H1 (cell line): ENCODE results near the gene DOCK1. TPM values are rescaled to one million over a fixed set of nuclear protein-coding genes. Genes with fewer than 3 reads are reported as not detected.

Experiments used
- CTCF ChIA-PET: fragments of 300-600 bp; sonication (Branson Sonifier 250); formaldehyde crosslinking; loops from one replicate; lab custom pipeline; 2021; ENCODE audit not compliant: partially characterized antibody; lab: Charles Lee
- POLR2A ChIA-PET: fragments of 300-600 bp; sonication (Branson Sonifier 250); formaldehyde crosslinking; loops from one replicate; lab custom pipeline; 2021; ENCODE audit warnings: inconsistent platforms; ENCODE audit not compliant: partially characterized antibody; lab: Charles Lee
- DNase-seq, 2 experiments: peaks; one replicate each; pipeline versions ENCODE4 v3.0.0 to v3.0.0-alpha.2; 2010 to 2022; ENCODE audit warnings: low spot score in 2 of 2, low read depth in 1 of 2, mixed read lengths in 1 of 2
- FAIRE-seq: peaks from 2 replicates; lab custom pipeline; 2011; peaks lifted over from hg19 to GRCh38; lab: Jason Lieb, UNC
- H2AFZ ChIP-seq: 2 replicates; pipeline ENCODE4 v1.8.1; 2012; ENCODE audit warnings: low read length, inconsistent platforms
- H2AK5ac ChIP-seq: 2 replicates; pipeline ENCODE4 v1.6.1; 2013; ENCODE audit warnings: low read depth, low read length
- H2BK120ac ChIP-seq: replicated peaks from 2 replicates; pipeline ENCODE3; 2013; ENCODE audit warnings: low read depth, low read length, inconsistent platforms
- H2BK12ac ChIP-seq: 2 replicates; pipeline ENCODE4 v1.6.1; 2013; ENCODE audit warnings: low read depth, low read length
- H2BK15ac ChIP-seq: 2 replicates; pipeline ENCODE4 v1.6.1; 2013; ENCODE audit warnings: low read length
- H2BK20ac ChIP-seq: 2 replicates; pipeline ENCODE4 v1.6.1; 2013; ENCODE audit warnings: low read length
- H2BK5ac ChIP-seq: 2 replicates; pipeline ENCODE4 v1.6.1; 2013; ENCODE audit warnings: low read depth, low read length
- H3K14ac ChIP-seq: 2 replicates; pipeline ENCODE4 v1.6.1; 2013; ENCODE audit warnings: inconsistent platforms; ENCODE audit not compliant: insufficient read length
- H3K18ac ChIP-seq: 2 replicates; pipeline ENCODE4 v1.6.1; 2013; ENCODE audit warnings: low read length; ENCODE audit errors: extremely low read depth
- H3K23ac ChIP-seq: 2 replicates; pipeline ENCODE4 v1.6.1; 2013; ENCODE audit warnings: inconsistent platforms; ENCODE audit not compliant: insufficient read length
- H3K23me2 ChIP-seq: 2 replicates; pipeline ENCODE4 v1.6.1; 2013; ENCODE audit warnings: low read depth, low read length
- H3K27ac ChIP-seq: 2 replicates; pipeline ENCODE4 v1.6.1; 2011; ENCODE audit warnings: low read depth, low read length, inconsistent platforms
- H3K27me3 ChIP-seq, 4 experiments: replicated peaks in 1 of 4; 1 replicate in 1 of 4; 2 replicates in 3 of 4; pipeline versions ENCODE4 v1.6.1 to v1.8.1; 2011 to 2013; ENCODE audit warnings: low read length in 3 of 4, mild to moderate bottlenecking in 3 of 4, inconsistent platforms in 2 of 4, mixed read lengths in 2 of 4, moderate library complexity in 1 of 4; ENCODE audit not compliant: control insufficient read depth in 3 of 4, insufficient read depth in 3 of 4; ENCODE audit errors: extremely low read depth in 1 of 4
- H3K36me3 ChIP-seq, 4 experiments: 2 replicates each; pipeline versions ENCODE4 v1.6.1 to v1.8.1; 2011 to 2013; ENCODE audit warnings: mild to moderate bottlenecking in 4 of 4, low read length in 3 of 4, moderate library complexity in 2 of 4, control low read depth in 1 of 4, inconsistent platforms in 1 of 4; ENCODE audit not compliant: insufficient read depth in 4 of 4, control insufficient read depth in 2 of 4
- H3K4ac ChIP-seq: replicated peaks from 2 replicates; pipeline ENCODE3; 2013; ENCODE audit warnings: low read length, low read depth, mixed read lengths, inconsistent platforms; ENCODE audit not compliant: insufficient read length
- H3K4me1 ChIP-seq, 4 experiments: replicated peaks in 1 of 4; 1 replicate in 1 of 4; 2 replicates in 3 of 4; pipeline versions ENCODE4 v1.6.1 to v1.8.1; 2011 to 2013; ENCODE audit warnings: low read length in 3 of 4, inconsistent platforms in 2 of 4, mixed read lengths in 1 of 4; ENCODE audit not compliant: insufficient read depth in 4 of 4, control insufficient read depth in 3 of 4
- H3K4me2 ChIP-seq, 2 experiments: 2 replicates each; pipeline versions ENCODE4 v1.6.1 to v1.8.1; 2011 to 2013; ENCODE audit warnings: low read depth in 2 of 2, low read length in 2 of 2, control low read depth in 1 of 2, inconsistent platforms in 1 of 2, mild to moderate bottlenecking in 1 of 2; ENCODE audit not compliant: insufficient read depth in 1 of 2
- H3K4me3 ChIP-seq, 4 experiments: fragments of 200-600, 300-600 bp in 1 of 4; sonication (generic), shearing (Covaris generic), sonication (Bioruptor Twin) in 1 of 4; 2 replicates each; pipeline versions ENCODE4 v1.5.1 to v1.8.1; 2011 to 2016; ENCODE audit warnings: low read length in 4 of 4, low read depth in 3 of 4, control low read depth in 2 of 4, inconsistent platforms in 2 of 4, mild to moderate bottlenecking in 2 of 4, mixed read lengths in 1 of 4, moderate library complexity in 1 of 4; ENCODE audit not compliant: insufficient read depth in 2 of 4; ENCODE audit errors: extremely low read depth in 1 of 4
- H3K56ac ChIP-seq: replicated peaks from 2 replicates; pipeline ENCODE3; 2013; ENCODE audit warnings: low read depth, mild to moderate bottlenecking, mixed read lengths, low read length, inconsistent platforms; ENCODE audit not compliant: insufficient read length
- H3K79me1 ChIP-seq: 2 replicates; pipeline ENCODE4 v1.6.1; 2013; ENCODE audit warnings: low read depth, low read length, control low read depth
- H3K79me2 ChIP-seq, 2 experiments: 2 replicates each; pipeline versions ENCODE4 v1.6.1 to v1.8.1; 2012 to 2013; ENCODE audit warnings: low read length in 2 of 2, mild to moderate bottlenecking in 2 of 2, inconsistent platforms in 1 of 2; ENCODE audit not compliant: insufficient read depth in 2 of 2, control insufficient read depth in 1 of 2
- H3K9ac ChIP-seq, 4 experiments: replicated peaks in 1 of 4; 1 replicate in 1 of 4; 2 replicates in 3 of 4; pipeline versions ENCODE4 v1.6.1 to v1.8.1; 2011 to 2013; ENCODE audit warnings: low read depth in 3 of 4, low read length in 3 of 4, control low read depth in 2 of 4, mild to moderate bottlenecking in 2 of 4, moderate library complexity in 2 of 4, inconsistent platforms in 1 of 4; ENCODE audit errors: extremely low read depth in 1 of 4
- H3K9me3 ChIP-seq, 2 experiments: 2 replicates each; pipeline versions ENCODE4 v1.6.1 to v1.8.1; 2012 to 2013; ENCODE audit warnings: mild to moderate bottlenecking in 2 of 2, moderate library complexity in 2 of 2, control low read depth in 1 of 2, inconsistent platforms in 1 of 2, low read depth in 1 of 2, low read length in 1 of 2, mixed read lengths in 1 of 2; ENCODE audit not compliant: insufficient read depth in 2 of 2
- H4K20me1 ChIP-seq, 2 experiments: replicated peaks in 1 of 2; 2 replicates each; pipeline versions ENCODE3 to v1.8.1; 2011 to 2013; ENCODE audit warnings: inconsistent platforms in 2 of 2, low read length in 2 of 2, mild to moderate bottlenecking in 1 of 2; ENCODE audit not compliant: insufficient read depth in 2 of 2, control insufficient read depth in 1 of 2
- H4K5ac ChIP-seq: 2 replicates; pipeline ENCODE4 v1.6.1; 2013; ENCODE audit warnings: low read length, low read depth, mixed read lengths, inconsistent platforms; ENCODE audit not compliant: insufficient read length
- H4K8ac ChIP-seq: 2 replicates; pipeline ENCODE4 v1.8.0; 2013; ENCODE audit warnings: mild to moderate bottlenecking, moderate library complexity, low read length, inconsistent platforms; ENCODE audit not compliant: insufficient read depth; ENCODE audit errors: extremely low read depth
- H4K91ac ChIP-seq: replicated peaks from 2 replicates; pipeline ENCODE3; 2013; ENCODE audit warnings: low read length, mixed read lengths, inconsistent platforms; ENCODE audit not compliant: insufficient read length
- BCL11A ChIP-seq, 2 experiments: IDR thresholded peaks; one replicate each; pipeline ENCODE4 v1.6.1; 2011; ENCODE audit warnings: low read depth in 2 of 2, low read length in 2 of 2, mild to moderate bottlenecking in 2 of 2
- CBX5 ChIP-seq: fragments of 300-800, 300-1000 bp; sonication (generic); IDR thresholded peaks from 2 replicates; pipeline ENCODE4 v1.7.1; 2016; ENCODE audit warnings: antibody characterized with exemption, low read length, low read depth
- EP300 ChIP-seq, 2 experiments: IDR thresholded peaks; 1 replicate in 1 of 2; 2 replicates in 1 of 2; pipeline ENCODE4 v1.6.1; 2011 to 2012; ENCODE audit warnings: low read depth in 2 of 2, low read length in 2 of 2, mild to moderate bottlenecking in 2 of 2, borderline replicate concordance in 1 of 2, inconsistent platforms in 1 of 2, moderate library complexity in 1 of 2
- MAX ChIP-seq: IDR thresholded peaks from 2 replicates; pipeline ENCODE4 v1.6.1; 2012; ENCODE audit warnings: inconsistent platforms
- SP1 ChIP-seq: IDR thresholded peaks from 2 replicates; pipeline ENCODE4 v1.6.1; 2011; ENCODE audit warnings: low read depth, low read length
- WGBS, 2 experiments: shearing (Covaris generic) in 1 of 2; methylation state at CpG; one replicate each; pipeline versions ENCODE4 v1.1.6 to v1.1.7; 2013 to 2015; ENCODE audit warnings: low lambda C conversion rate in 2 of 2, mixed read lengths in 2 of 2, inconsistent platforms in 1 of 2, low coverage in 1 of 2, missing lambda C conversion rate in 1 of 2; ENCODE audit not compliant: insufficient replicate concordance in 2 of 2, insufficient coverage in 1 of 2, insufficient read length in 1 of 2; ENCODE audit errors: extremely low coverage in 1 of 2, missing lambda C conversion rate in 1 of 2; 5-methylcytosine and 5-hydroxymethylcytosine counted together
- polyA plus RNA-seq, 7 experiments: library from polyadenylated mRNA; depleted of rRNA in 3 of 7; stranded (reverse) in 5 of 7; unstranded in 2 of 7; fragments of >200 nt in 5 of 7; fragments of 200-250 nt in 2 of 7; gene quantifications; 1 replicate in 5 of 7; 2 replicates in 1 of 7; 4 replicates in 1 of 7; pipeline versions ENCODE4 v1.2.1 to v1.2.3, GENCODE V29; 2011 to 2013; ENCODE audit warnings: missing spikeins in 2 of 7, mixed read lengths in 2 of 7
- total RNA-seq: library from RNA; stranded (reverse); fragmentation: NEBNext Ultra II Directional; extraction: Animal tissue kit (Norgen Biotek cat#: 25700); gene quantifications from 2 replicates; pipeline ENCODE4 v1.2.1, GENCODE V29; 2021
- TF ChIP-seq, protein P1 (sequence below): IDR thresholded peaks from 2 replicates; pipeline ENCODE4 v1.6.1; 2011; ENCODE audit warnings: low read length, improper control_type of control experiment

The DOCK1 gene
- total and polyA plus RNA-seq, 2 of the 8 experiments (the other 6 are each of a cell fraction or from before 2014, with no cell fraction given), result 11.6 to 53.0 TPM

GRCh38 chr10:127414024-127414423, 508.8 kb downstream of the DOCK1 start:
- Histone ChIP-seq H3K4me1 (no peaks in the 10 kb centered on the region), H3K9ac (no peak overlapping the region), H3K9me3 (no peaks in the 10 kb centered on the region), H2AFZ (no peak overlapping the region), H3K4ac (no peak overlapping the region), H3K27ac (no peak overlapping the region), H3K23me2 (no peaks in the 10 kb centered on the region), H3K4me3 (no peak overlapping the region), H2AK5ac (no peak overlapping the region), H2BK15ac (no peak overlapping the region), H3K36me3 (peaks cover 0 to 7% (median 0%) of the 10 kb centered on the region in 4 experiments; a peak in 2 of 8 replicates), H3K79me1 (no peaks in the 10 kb centered on the region), H2BK20ac (no peak overlapping the region), H3K14ac (no peak overlapping the region), H3K18ac (no peak overlapping the region), H3K79me2 (no peaks in the 10 kb centered on the region), H4K91ac (no peak overlapping the region), H2BK5ac (no peak overlapping the region), H3K4me2 (no peak overlapping the region), H3K23ac (no peak overlapping the region), H3K56ac (no peak overlapping the region), H2BK120ac (no peak overlapping the region), H2BK12ac (no peak overlapping the region), H3K27me3 (no peaks in the 10 kb centered on the region), H4K20me1 (peaks cover 0 to 1% of the 10 kb centered on the region in 2 experiments), H4K5ac (no peak overlapping the region), H4K8ac (no peak overlapping the region)
- POLR2A ChIA-PET, result no interaction called here
- FAIRE-seq (no peak), DNase-seq (no peak)
- 96% methylated on average over 9 of the region's 9 CpGs; no CpG with 5 or more reads in 1 of the 2 experiments for WGBS, 2 experiments
- CTCF ChIA-PET, result interaction anchor here (0.6 kb wide), 1 partner anchor 12 kb away, joined by 3 read pairs; no protein-coding TSS in a partner anchor
- TF ChIP-seq, protein P1, sequence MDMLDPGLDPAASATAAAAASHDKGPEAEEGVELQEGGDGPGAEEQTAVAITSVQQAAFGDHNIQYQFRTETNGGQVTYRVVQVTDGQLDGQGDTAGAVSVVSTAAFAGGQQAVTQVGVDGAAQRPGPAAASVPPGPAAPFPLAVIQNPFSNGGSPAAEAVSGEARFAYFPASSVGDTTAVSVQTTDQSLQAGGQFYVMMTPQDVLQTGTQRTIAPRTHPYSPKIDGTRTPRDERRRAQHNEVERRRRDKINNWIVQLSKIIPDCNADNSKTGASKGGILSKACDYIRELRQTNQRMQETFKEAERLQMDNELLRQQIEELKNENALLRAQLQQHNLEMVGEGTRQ, result no peak
- TF ChIP-seq EP300 (IDR thresholded peaks at IDR 0.05; ENCODE audit: borderline replicate concordance in 1 of 2, low read depth in 2 of 2, low read length in 2 of 2) (no peak), BCL11A (IDR thresholded peaks at IDR 0.05; ENCODE audit: low read depth in 2 of 2, low read length in 2 of 2) (no peak), CBX5 (no peak), SP1 (no peak), MAX (no peak)
